SK-N-SH (cell line): ENCODE results near the gene PDE10A.

Experiments used
- CHD2 ChIP-seq: fragments of 150-350 bp; IDR thresholded peaks from 2 replicates; pipeline ENCODE4 v1.6.1; 2018; ENCODE audit warnings: low read length; ENCODE audit not compliant: partially characterized antibody
- EZH2phosphoT487 ChIP-seq: fragments of 200-600 bp; sonication (generic); IDR thresholded peaks from 2 replicates; pipeline ENCODE4 v1.6.1; 2017; ENCODE audit warnings: low read depth, mixed run types, mild to moderate bottlenecking, antibody characterized with exemption, moderate library complexity, borderline replicate concordance
- GABPA ChIP-seq: IDR thresholded peaks from 2 replicates; pipeline ENCODE4 v1.4.0; 2012; ENCODE audit warnings: low read depth, mild to moderate bottlenecking
- MAX ChIP-seq: IDR thresholded peaks from 2 replicates; pipeline ENCODE4 v1.4.0; 2012; ENCODE audit warnings: low read depth
- TAF1 ChIP-seq: IDR thresholded peaks from 2 replicates; pipeline ENCODE4 v1.6.1; 2012; ENCODE audit warnings: low read depth, mild to moderate bottlenecking, low read length, moderate library complexity, borderline replicate concordance
- TF ChIP-seq, protein P1 (sequence below): fragments of 200-600 bp; sonication (generic); IDR thresholded peaks from 2 replicates; pipeline ENCODE4 v1.6.1; 2017; ENCODE audit warnings: antibody characterized with exemption, mild to moderate bottlenecking, moderate library complexity
- TF ChIP-seq, protein P2 (sequence below): IDR thresholded peaks from 2 replicates; pipeline ENCODE4 v1.4.0; 2012; ENCODE audit warnings: low read depth, borderline replicate concordance
- TF ChIP-seq, protein P3 (sequence below): fragments of 150-350 bp; IDR thresholded peaks from 2 replicates; pipeline ENCODE4 v1.6.1; 2017; ENCODE audit warnings: antibody characterized with exemption, low read length, low read depth, borderline replicate concordance
- TF ChIP-seq, protein P4 (sequence below): IDR thresholded peaks from 2 replicates; pipeline ENCODE4 v1.6.1; 2012; ENCODE audit warnings: mild to moderate bottlenecking, low read depth, low read length, moderate library complexity

- TF ChIP-seq, protein P1, sequence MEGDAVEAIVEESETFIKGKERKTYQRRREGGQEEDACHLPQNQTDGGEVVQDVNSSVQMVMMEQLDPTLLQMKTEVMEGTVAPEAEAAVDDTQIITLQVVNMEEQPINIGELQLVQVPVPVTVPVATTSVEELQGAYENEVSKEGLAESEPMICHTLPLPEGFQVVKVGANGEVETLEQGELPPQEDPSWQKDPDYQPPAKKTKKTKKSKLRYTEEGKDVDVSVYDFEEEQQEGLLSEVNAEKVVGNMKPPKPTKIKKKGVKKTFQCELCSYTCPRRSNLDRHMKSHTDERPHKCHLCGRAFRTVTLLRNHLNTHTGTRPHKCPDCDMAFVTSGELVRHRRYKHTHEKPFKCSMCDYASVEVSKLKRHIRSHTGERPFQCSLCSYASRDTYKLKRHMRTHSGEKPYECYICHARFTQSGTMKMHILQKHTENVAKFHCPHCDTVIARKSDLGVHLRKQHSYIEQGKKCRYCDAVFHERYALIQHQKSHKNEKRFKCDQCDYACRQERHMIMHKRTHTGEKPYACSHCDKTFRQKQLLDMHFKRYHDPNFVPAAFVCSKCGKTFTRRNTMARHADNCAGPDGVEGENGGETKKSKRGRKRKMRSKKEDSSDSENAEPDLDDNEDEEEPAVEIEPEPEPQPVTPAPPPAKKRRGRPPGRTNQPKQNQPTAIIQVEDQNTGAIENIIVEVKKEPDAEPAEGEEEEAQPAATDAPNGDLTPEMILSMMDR: no peak
- TF ChIP-seq CHD2 (no peak), TAF1 (no peak), EZH2phosphoT487 (no peak), GABPA (no peak), MAX (no peak)
- TF ChIP-seq, protein P2, sequence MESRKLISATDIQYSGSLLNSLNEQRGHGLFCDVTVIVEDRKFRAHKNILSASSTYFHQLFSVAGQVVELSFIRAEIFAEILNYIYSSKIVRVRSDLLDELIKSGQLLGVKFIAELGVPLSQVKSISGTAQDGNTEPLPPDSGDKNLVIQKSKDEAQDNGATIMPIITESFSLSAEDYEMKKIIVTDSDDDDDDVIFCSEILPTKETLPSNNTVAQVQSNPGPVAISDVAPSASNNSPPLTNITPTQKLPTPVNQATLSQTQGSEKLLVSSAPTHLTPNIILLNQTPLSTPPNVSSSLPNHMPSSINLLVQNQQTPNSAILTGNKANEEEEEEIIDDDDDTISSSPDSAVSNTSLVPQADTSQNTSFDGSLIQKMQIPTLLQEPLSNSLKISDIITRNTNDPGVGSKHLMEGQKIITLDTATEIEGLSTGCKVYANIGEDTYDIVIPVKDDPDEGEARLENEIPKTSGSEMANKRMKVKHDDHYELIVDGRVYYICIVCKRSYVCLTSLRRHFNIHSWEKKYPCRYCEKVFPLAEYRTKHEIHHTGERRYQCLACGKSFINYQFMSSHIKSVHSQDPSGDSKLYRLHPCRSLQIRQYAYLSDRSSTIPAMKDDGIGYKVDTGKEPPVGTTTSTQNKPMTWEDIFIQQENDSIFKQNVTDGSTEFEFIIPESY: no peak
- TF ChIP-seq, protein P3, sequence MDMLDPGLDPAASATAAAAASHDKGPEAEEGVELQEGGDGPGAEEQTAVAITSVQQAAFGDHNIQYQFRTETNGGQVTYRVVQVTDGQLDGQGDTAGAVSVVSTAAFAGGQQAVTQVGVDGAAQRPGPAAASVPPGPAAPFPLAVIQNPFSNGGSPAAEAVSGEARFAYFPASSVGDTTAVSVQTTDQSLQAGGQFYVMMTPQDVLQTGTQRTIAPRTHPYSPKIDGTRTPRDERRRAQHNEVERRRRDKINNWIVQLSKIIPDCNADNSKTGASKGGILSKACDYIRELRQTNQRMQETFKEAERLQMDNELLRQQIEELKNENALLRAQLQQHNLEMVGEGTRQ: no peak
- TF ChIP-seq, protein P4, sequence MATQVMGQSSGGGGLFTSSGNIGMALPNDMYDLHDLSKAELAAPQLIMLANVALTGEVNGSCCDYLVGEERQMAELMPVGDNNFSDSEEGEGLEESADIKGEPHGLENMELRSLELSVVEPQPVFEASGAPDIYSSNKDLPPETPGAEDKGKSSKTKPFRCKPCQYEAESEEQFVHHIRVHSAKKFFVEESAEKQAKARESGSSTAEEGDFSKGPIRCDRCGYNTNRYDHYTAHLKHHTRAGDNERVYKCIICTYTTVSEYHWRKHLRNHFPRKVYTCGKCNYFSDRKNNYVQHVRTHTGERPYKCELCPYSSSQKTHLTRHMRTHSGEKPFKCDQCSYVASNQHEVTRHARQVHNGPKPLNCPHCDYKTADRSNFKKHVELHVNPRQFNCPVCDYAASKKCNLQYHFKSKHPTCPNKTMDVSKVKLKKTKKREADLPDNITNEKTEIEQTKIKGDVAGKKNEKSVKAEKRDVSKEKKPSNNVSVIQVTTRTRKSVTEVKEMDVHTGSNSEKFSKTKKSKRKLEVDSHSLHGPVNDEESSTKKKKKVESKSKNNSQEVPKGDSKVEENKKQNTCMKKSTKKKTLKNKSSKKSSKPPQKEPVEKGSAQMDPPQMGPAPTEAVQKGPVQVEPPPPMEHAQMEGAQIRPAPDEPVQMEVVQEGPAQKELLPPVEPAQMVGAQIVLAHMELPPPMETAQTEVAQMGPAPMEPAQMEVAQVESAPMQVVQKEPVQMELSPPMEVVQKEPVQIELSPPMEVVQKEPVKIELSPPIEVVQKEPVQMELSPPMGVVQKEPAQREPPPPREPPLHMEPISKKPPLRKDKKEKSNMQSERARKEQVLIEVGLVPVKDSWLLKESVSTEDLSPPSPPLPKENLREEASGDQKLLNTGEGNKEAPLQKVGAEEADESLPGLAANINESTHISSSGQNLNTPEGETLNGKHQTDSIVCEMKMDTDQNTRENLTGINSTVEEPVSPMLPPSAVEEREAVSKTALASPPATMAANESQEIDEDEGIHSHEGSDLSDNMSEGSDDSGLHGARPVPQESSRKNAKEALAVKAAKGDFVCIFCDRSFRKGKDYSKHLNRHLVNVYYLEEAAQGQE: no peak
These were observed 219.6 kb downstream of the PDE10A start for GRCh38 chr6:165443462-165443861.
